SH-SY5Y (cell line): ENCODE data around the gene PRSS12.

Source experiments
- GATA2 ChIP-seq: IDR thresholded peaks from 2 replicates; pipeline ENCODE4 v1.6.1; 2011; ENCODE audit warnings: mild to moderate bottlenecking, low read depth, low read length
- GATA3 ChIP-seq: IDR thresholded peaks from 2 replicates; pipeline ENCODE4 v1.6.1; 2011; ENCODE audit warnings: low read depth, mild to moderate bottlenecking, low read length, moderate library complexity

DNA sequence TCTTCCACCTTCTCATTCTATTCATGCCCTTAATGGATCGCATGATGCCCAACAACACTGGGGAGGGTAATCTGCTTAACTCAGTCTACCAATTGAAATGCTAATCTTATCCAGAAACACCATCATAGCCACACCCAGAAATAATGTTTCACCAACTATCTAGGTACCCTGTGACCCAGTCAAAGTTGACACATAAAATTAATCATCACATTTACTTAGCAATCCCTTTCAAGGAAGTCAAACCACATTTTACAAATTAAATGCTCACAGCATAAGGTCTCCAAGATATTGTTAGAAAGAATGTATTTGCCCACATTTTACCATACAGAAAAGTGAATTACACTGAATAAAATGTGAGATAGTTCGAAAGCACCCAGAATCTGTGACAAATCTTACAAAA, 92.5 kb downstream of the PRSS12 start:
- no peak for TF ChIP-seq GATA2
- no peak for TF ChIP-seq GATA3
